ENCODE data around the gene GULP1. TPM values are rescaled to one million over a fixed set of nuclear protein-coding genes. Genes with fewer than 3 reads are reported as not detected.
A peak's percentile ranks its signal among the peaks of the same experiment; 100 is the strongest.

Gene GULP1
- total RNA-seq, 1 donor from 2014 or later, result 17.7 TPM

GRCh38 chr2:188291142-188291616 is 495 bp upstream of the GULP1 start:
- DNase-seq, result no peak
- peaks cover 11% of the 10 kb centered on the region for H3K9me3 Mint-ChIP-seq (ENCODE audit: unreplicated experiment)
- H3K27me3 Mint-ChIP-seq (ENCODE audit: unreplicated experiment), result peaks cover 9% of the 10 kb centered on the region
- no peaks in the 10 kb centered on the region for H3K36me3 Mint-ChIP-seq (ENCODE audit: unreplicated experiment)
- peak overlapping the region; percentile 98 for H3K4me3 Mint-ChIP-seq (ENCODE audit: unreplicated experiment)
- H3K27ac Mint-ChIP-seq (ENCODE audit: unreplicated experiment), result peak overlapping the region; percentile 1
- no peak for TF ChIP-seq CTCF (IDR thresholded peaks at IDR 0.05; ENCODE audit: partially characterized antibody, unreplicated experiment)
- peaks cover 21% of the 10 kb centered on the region for H3K4me1 Mint-ChIP-seq (ENCODE audit: low read depth, unreplicated experiment)

GRCh38 chr2:188292348-188293239 is 920 bp downstream of the GULP1 start:
- DNase-seq, result peak; percentile 67
- peaks cover 9% of the 10 kb centered on the region for H3K27me3 Mint-ChIP-seq (ENCODE audit: unreplicated experiment)
- H3K4me1 Mint-ChIP-seq (ENCODE audit: low read depth, unreplicated experiment), result peaks cover 22% of the 10 kb centered on the region
- no peak for TF ChIP-seq CTCF (IDR thresholded peaks at IDR 0.05; ENCODE audit: partially characterized antibody, unreplicated experiment)
- no peaks in the 10 kb centered on the region for H3K36me3 Mint-ChIP-seq (ENCODE audit: unreplicated experiment)
- peak overlapping the region; percentile 86 for H3K27ac Mint-ChIP-seq (ENCODE audit: unreplicated experiment)
- H3K4me3 Mint-ChIP-seq (ENCODE audit: unreplicated experiment), result peak overlapping the region; percentile 98
- peaks cover 11% of the 10 kb centered on the region for H3K9me3 Mint-ChIP-seq (ENCODE audit: unreplicated experiment)

- Mint-ChIP-seq H3K36me3 (ENCODE audit: unreplicated experiment) (peaks cover 3% of the 10 kb centered on the region), H3K9me3 (ENCODE audit: unreplicated experiment) (peaks cover 13% of the 10 kb centered on the region), H3K27ac (ENCODE audit: unreplicated experiment) (peak overlapping the region; percentile 64), H3K4me3 (ENCODE audit: unreplicated experiment) (peak overlapping the region; percentile 98), H3K4me1 (ENCODE audit: low read depth, unreplicated experiment) (peaks cover 22% of the 10 kb centered on the region), H3K27me3 (ENCODE audit: unreplicated experiment) (peaks cover 9% of the 10 kb centered on the region)
- DNase-seq, result peak; percentile 23
- TF ChIP-seq CTCF (IDR thresholded peaks at IDR 0.05; ENCODE audit: partially characterized antibody, unreplicated experiment), result no peak
Measured at GRCh38 chr2:188293601-188294351, 2.1 kb downstream of the GULP1 start.

- no peak for DNase-seq
- H3K27ac Mint-ChIP-seq (ENCODE audit: unreplicated experiment), result peak overlapping the region; percentile 22
- H3K4me1 Mint-ChIP-seq (ENCODE audit: low read depth, unreplicated experiment), result peaks cover 22% of the 10 kb centered on the region
- H3K4me3 Mint-ChIP-seq (ENCODE audit: unreplicated experiment), result peak overlapping the region; percentile 98
- peaks cover 9% of the 10 kb centered on the region for H3K27me3 Mint-ChIP-seq (ENCODE audit: unreplicated experiment)
- H3K36me3 Mint-ChIP-seq (ENCODE audit: unreplicated experiment), result peaks cover 6% of the 10 kb centered on the region
- TF ChIP-seq CTCF (IDR thresholded peaks at IDR 0.05; ENCODE audit: partially characterized antibody, unreplicated experiment), result no peak
- peaks cover 13% of the 10 kb centered on the region for H3K9me3 Mint-ChIP-seq (ENCODE audit: unreplicated experiment)
Measured at GRCh38 chr2:188294352-188294926, 2.8 kb downstream of the GULP1 start.

Measured in glutamatergic neuron (in vitro differentiated cells).